IMR-90 (cell line): ENCODE measurements around the gene HPRT1. TPM values are rescaled to one million over a fixed set of nuclear protein-coding genes. Genes with fewer than 3 reads are reported as not detected.

Experiments used
- ATAC-seq: fragments of 200-7000 bp; cut with Tn5 transposase; 2 replicates; pipeline ENCODE4 v1.9.1; 2020; ENCODE audit warnings: low read depth, mild to moderate bottlenecking, moderate library complexity
- BruUV-seq: library from RNA; stranded (reverse); fragments of 400-500 nt; replicated peaks from 2 replicates; lab custom pipeline; 2021; lab: Mats Ljungman, UMichigan
- CTCF ChIA-PET: fragments of 300-600 bp; formaldehyde crosslinking; extraction: SDS; loops from one replicate; lab custom pipeline; 2021; ENCODE audit warnings: antibody characterized with exemption; lab: Yijun Ruan, JAX
- POLR2A ChIA-PET: fragments of 300-600 bp; sonication (Branson Sonifier 250); formaldehyde crosslinking; loops from one replicate; lab custom pipeline; 2022; ENCODE audit warnings: antibody characterized with exemption; ENCODE audit not compliant: unreplicated experiment; lab: Charles Lee
- DNase-seq: peaks from one replicate; pipeline ENCODE4 v3.0.0; 2013
- H2AFZ ChIP-seq: replicated peaks from 2 replicates; pipeline ENCODE3; 2013; ENCODE audit warnings: low read length, mild to moderate bottlenecking; ENCODE audit not compliant: poor library complexity
- H2AK5ac ChIP-seq: 2 replicates; pipeline ENCODE4 v1.6.1; 2013; ENCODE audit warnings: low read depth, low read length, inconsistent platforms
- H2AK9ac ChIP-seq: replicated peaks from 2 replicates; pipeline ENCODE3; 2013; ENCODE audit warnings: mild to moderate bottlenecking, low read depth, low read length, moderate library complexity; ENCODE audit not compliant: poor library complexity
- H2BK120ac ChIP-seq: 2 replicates; pipeline ENCODE4 v1.6.1; 2013; ENCODE audit warnings: low read depth, low read length, inconsistent platforms
- H2BK15ac ChIP-seq: 3 replicates; pipeline ENCODE4 v1.6.1; 2013; ENCODE audit warnings: low read depth, low read length, inconsistent platforms
- H2BK20ac ChIP-seq: 2 replicates; pipeline ENCODE4 v1.6.1; 2013; ENCODE audit warnings: low read depth, mild to moderate bottlenecking, inconsistent platforms, low read length, moderate library complexity
- H2BK5ac ChIP-seq: 2 replicates; pipeline ENCODE4 v1.6.1; 2013; ENCODE audit warnings: mild to moderate bottlenecking, low read depth, low read length, inconsistent platforms; ENCODE audit not compliant: poor library complexity, severe bottlenecking
- H3K14ac ChIP-seq: replicated peaks from 2 replicates; pipeline ENCODE4 v1.6.1; 2013; ENCODE audit warnings: low read depth, low read length, inconsistent platforms
- H3K18ac ChIP-seq: 2 replicates; pipeline ENCODE4 v1.6.1; 2013; ENCODE audit warnings: low read depth, low read length, control low read depth
- H3K23ac ChIP-seq: 2 replicates; pipeline ENCODE4 v1.6.1; 2013; ENCODE audit warnings: low read depth, low read length, inconsistent platforms
- H3K27ac ChIP-seq: 2 replicates; pipeline ENCODE4 v1.5.1; 2013; ENCODE audit warnings: mild to moderate bottlenecking, control low read depth, low read length; ENCODE audit not compliant: insufficient read depth
- H3K27me3 ChIP-seq: 2 replicates; pipeline ENCODE4 v1.6.1; 2013; ENCODE audit warnings: low read length; ENCODE audit not compliant: control insufficient read depth, insufficient read depth
- H3K36me3 ChIP-seq: 2 replicates; pipeline ENCODE4 v1.6.1; 2013; ENCODE audit warnings: low read length, mixed read lengths; ENCODE audit not compliant: control insufficient read depth, insufficient read depth
- H3K4ac ChIP-seq: 2 replicates; pipeline ENCODE4 v1.6.1; 2013; ENCODE audit warnings: low read depth, low read length, inconsistent platforms
- H3K4me1 ChIP-seq: 2 replicates; pipeline ENCODE4 v1.6.1; 2013; ENCODE audit warnings: low read length, mixed read lengths; ENCODE audit not compliant: control insufficient read depth, insufficient read depth
- H3K4me2 ChIP-seq: 2 replicates; pipeline ENCODE4 v1.6.1; 2013; ENCODE audit warnings: low read depth, mild to moderate bottlenecking, control low read depth, low read length, moderate library complexity
- H3K4me3 ChIP-seq: 2 replicates; pipeline ENCODE4 v1.5.1; 2013; ENCODE audit warnings: low read depth, mild to moderate bottlenecking, control low read depth, low read length, moderate library complexity; ENCODE audit not compliant: insufficient read depth
- H3K56ac ChIP-seq: 2 replicates; pipeline ENCODE4 v1.6.1; 2013; ENCODE audit warnings: low read length, inconsistent platforms; ENCODE audit not compliant: insufficient read depth; ENCODE audit errors: extremely low read depth
- H3K79me1 ChIP-seq, 2 experiments: 2 replicates each; pipeline ENCODE4 v1.6.1; 2013; ENCODE audit warnings: low read length in 2 of 2, inconsistent platforms in 1 of 2, low read depth in 1 of 2
- H3K9ac ChIP-seq: 2 replicates; pipeline ENCODE4 v1.6.1; 2013; ENCODE audit warnings: low read depth, low read length, control low read depth
- H3K9me1 ChIP-seq: 2 replicates; pipeline ENCODE4 v1.6.1; 2013; ENCODE audit warnings: low read length, inconsistent platforms; ENCODE audit not compliant: insufficient read depth
- H3K9me3 ChIP-seq: 2 replicates; pipeline ENCODE4 v1.6.1; 2013; ENCODE audit warnings: low read length; ENCODE audit not compliant: control insufficient read depth, insufficient read depth
- H4K20me1 ChIP-seq: 2 replicates; pipeline ENCODE4 v1.6.1; 2013; ENCODE audit warnings: low read length, inconsistent platforms; ENCODE audit not compliant: insufficient read depth
- H4K5ac ChIP-seq: 2 replicates; pipeline ENCODE4 v1.6.1; 2013; ENCODE audit warnings: mild to moderate bottlenecking, low read depth, low read length, control low read depth
- H4K8ac ChIP-seq, 2 experiments: 2 replicates each; pipeline ENCODE4 v1.6.1; 2013; ENCODE audit warnings: low read depth in 2 of 2, low read length in 2 of 2, control low read depth in 1 of 2, inconsistent platforms in 1 of 2
- H4K91ac ChIP-seq: 2 replicates; pipeline ENCODE4 v1.6.1; 2013; ENCODE audit warnings: low read depth, low read length, inconsistent platforms; ENCODE audit not compliant: insufficient read depth
- CEBPB ChIP-seq: IDR thresholded peaks from 2 replicates; pipeline ENCODE4 v1.6.1; 2012; ENCODE audit warnings: low read depth, low read length, improper control_type of control experiment
- CHD1 ChIP-seq: IDR thresholded peaks from 2 replicates; pipeline ENCODE4 v1.6.1; 2012; ENCODE audit warnings: low read depth, low read length, improper control_type of control experiment
- CTCF ChIP-seq: conservative IDR thresholded peaks from 2 replicates; pipeline ENCODE4 v1.5.1; 2012; ENCODE audit warnings: mild to moderate bottlenecking, low read depth, low read length, improper control_type of control experiment
- ELK1 ChIP-seq: fragments of 150-350 bp; IDR thresholded peaks from 2 replicates; pipeline ENCODE4 v1.6.1; 2016; ENCODE audit warnings: low read depth, mild to moderate bottlenecking, low read length, moderate library complexity, borderline replicate concordance
- MAZ ChIP-seq: IDR thresholded peaks from 2 replicates; pipeline ENCODE4 v1.6.1; 2012; ENCODE audit warnings: low read depth, mild to moderate bottlenecking, low read length, improper control_type of control experiment, moderate library complexity, borderline replicate concordance
- POLR2A ChIP-seq: IDR thresholded peaks from 2 replicates; pipeline ENCODE4 v1.6.1; 2012; ENCODE audit warnings: mild to moderate bottlenecking, low read depth, low read length
- RAD21 ChIP-seq: IDR thresholded peaks from 2 replicates; pipeline ENCODE4 v1.6.1; 2012; ENCODE audit warnings: low read length, improper control_type of control experiment
- RCOR1 ChIP-seq: IDR thresholded peaks from 2 replicates; pipeline ENCODE4 v1.6.1; 2012; ENCODE audit warnings: mild to moderate bottlenecking, low read length, improper control_type of control experiment; ENCODE audit not compliant: insufficient replicate concordance
- RFX5 ChIP-seq: IDR thresholded peaks from 2 replicates; pipeline ENCODE4 v1.8.0; 2012; ENCODE audit warnings: low read depth, mild to moderate bottlenecking, low read length, moderate library complexity
- USF2 ChIP-seq: fragments of 150-350 bp; IDR thresholded peaks from 2 replicates; pipeline ENCODE4 v1.6.1; 2017; ENCODE audit warnings: mild to moderate bottlenecking, antibody characterized with exemption, low read length, low read depth
- WGBS, 2 experiments: methylation state at CpG; one replicate each; pipeline versions ENCODE4 v1.1.5 to v1.1.7; 2013; ENCODE audit warnings: missing lambda C conversion rate in 2 of 2; ENCODE audit not compliant: insufficient read length in 1 of 2; ENCODE audit errors: extremely low coverage in 2 of 2; 5-methylcytosine and 5-hydroxymethylcytosine counted together
- dilution Hi-C: fragments of 300-500 bp; cut with HindIII; formaldehyde crosslinking; loops from one replicate; pipeline ENCODE4 v1.14.3; 2018; ENCODE audit warnings: low sequenced_read_pairs; ENCODE audit not compliant: unreplicated experiment
- in situ Hi-C: fragments of 300-500 bp; cut with MboI; formaldehyde crosslinking; loops from 3 replicates; pipeline ENCODE4 v1.14.3; 2019; ENCODE audit warnings: low sequenced_read_pairs, inconsistent platforms, mixed read lengths
- intact Hi-C: fragments of 100-400 bp; cut with micrococcal nuclease; formaldehyde crosslinking; loops from 2 replicates; pipeline ENCODE4 v1.10.0; 2022
- polyA plus RNA-seq, 3 experiments: library from polyadenylated mRNA; depleted of rRNA; stranded (reverse); fragments of >200 nt; gene quantifications; 2 replicates each; pipeline ENCODE4 v1.2.3, GENCODE V29; 2012; ENCODE audit warnings: low replicate concordance in 1 of 3
- total RNA-seq: library from RNA; depleted of rRNA; stranded (reverse); fragments of >200 nt; gene quantifications from 2 replicates; pipeline ENCODE4 v1.2.3, GENCODE V29; 2012

Gene HPRT1
- total and polyA plus RNA-seq, 2 of the 4 experiments (the other 2 are of a cell fraction) = 7.0 to 30.3 TPM

- intact Hi-C loops = no loop called here
- Histone ChIP-seq H4K8ac (no peak overlapping the region), H3K9me1 (no peaks in the 10 kb centered on the region), H2BK15ac (no peak overlapping the region), H3K23ac (no peak overlapping the region), H2AK5ac (no peak overlapping the region), H3K4me3 (no peak overlapping the region), H2BK20ac (no peak overlapping the region), H3K27me3 (no peaks in the 10 kb centered on the region), H3K36me3 (no peaks in the 10 kb centered on the region), H2AK9ac (no peak overlapping the region), H3K27ac (no peak overlapping the region), H4K91ac (no peak overlapping the region), H4K20me1 (no peaks in the 10 kb centered on the region), H3K4me1 (peaks cover 2% of the 10 kb centered on the region; the same call in 1 of the 2 replicates), H3K79me1 (peaks cover 4 to 8% of the 10 kb centered on the region in 2 experiments; a peak in 2 of 4 replicates), H2AFZ (no peak overlapping the region), H3K4ac (no peak overlapping the region), H4K5ac (no peak overlapping the region), H3K9me3 (no peaks in the 10 kb centered on the region), H3K56ac (no peak overlapping the region), H2BK120ac (no peak overlapping the region), H3K14ac (no peak overlapping the region), H3K4me2 (no peak overlapping the region), H3K18ac (no peak overlapping the region), H3K9ac (no peak overlapping the region), H2BK5ac (no peak overlapping the region)
- WGBS, 2 experiments = 63% methylated on average over 2 of the region's 6 CpGs; no CpG with 5 or more reads in 1 of the 2 experiments
- dilution Hi-C loops = no loop called here
- CTCF ChIA-PET = no interaction called here
- TF ChIP-seq CHD1 = no peak
- no peak for TF ChIP-seq CEBPB
- TF ChIP-seq RAD21 = no peak
- TF ChIP-seq POLR2A = no peak
- TF ChIP-seq RCOR1 = no peak
- no peak for TF ChIP-seq USF2
- TF ChIP-seq MAZ = no peak
- no peak for TF ChIP-seq CTCF
- no peak for TF ChIP-seq ELK1
- TF ChIP-seq RFX5 = no peak
- no TSS peak for BruUV-seq
- in situ Hi-C loops = loop anchor here (25.0 kb wide), 1 partner anchor 540 kb away; the partner anchor contains the start of gene RTL8B
- POLR2A ChIA-PET = no interaction called here
- ATAC-seq (no peak), DNase-seq (no peak)
These were observed 12.1 kb downstream of the HPRT1 start for GRCh38 chrX:134472041-134472440.
